ENCODE data around the gene DUSP8.

DNA sequence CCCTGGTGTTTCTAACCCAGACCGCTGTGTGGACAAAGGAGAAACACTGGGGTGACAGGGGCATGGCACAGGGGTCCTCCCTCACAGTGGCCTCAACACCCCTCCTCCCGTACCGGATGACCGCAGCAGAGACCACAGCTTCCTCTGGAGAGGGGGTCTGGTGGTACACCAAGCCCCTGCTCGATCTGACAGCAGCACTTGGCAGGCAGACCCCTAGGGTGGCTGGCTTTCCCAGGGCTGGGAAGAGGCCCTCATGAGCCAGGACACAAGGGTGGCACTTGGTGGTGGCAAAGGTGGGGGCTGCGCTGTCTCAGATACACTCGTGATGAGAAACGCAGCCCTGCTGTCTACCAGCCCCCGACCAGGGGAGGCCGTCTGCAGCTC is 38.7 kb downstream of the DUSP8 start:
- TF ChIP-seq YY1 (IDR thresholded peaks at IDR 0.05; ENCODE audit: insufficient read depth, insufficient read length) (no peak), SUZ12 (IDR thresholded peaks at IDR 0.05; ENCODE audit: extremely low read depth, insufficient read depth, insufficient read length) (no peak), ZNF274 (IDR thresholded peaks at IDR 0.05; ENCODE audit: low read depth, low read length) (no peak)
